Ramos (cell line): ENCODE data around the gene CST2.
"Not testable (repeated sequence)": the region's sequence is repeated elsewhere in the genome, so short reads cannot be mapped to it uniquely, and the experiment has no call there.

Experiments used
- in situ Hi-C: fragments of 300-500 bp; cut with MboI; formaldehyde crosslinking; loops from one replicate; pipeline ENCODE4 v1.14.3; 2022; ENCODE audit warnings: low sequenced_read_pairs; ENCODE audit not compliant: unreplicated experiment

Gene CST2

DNA sequence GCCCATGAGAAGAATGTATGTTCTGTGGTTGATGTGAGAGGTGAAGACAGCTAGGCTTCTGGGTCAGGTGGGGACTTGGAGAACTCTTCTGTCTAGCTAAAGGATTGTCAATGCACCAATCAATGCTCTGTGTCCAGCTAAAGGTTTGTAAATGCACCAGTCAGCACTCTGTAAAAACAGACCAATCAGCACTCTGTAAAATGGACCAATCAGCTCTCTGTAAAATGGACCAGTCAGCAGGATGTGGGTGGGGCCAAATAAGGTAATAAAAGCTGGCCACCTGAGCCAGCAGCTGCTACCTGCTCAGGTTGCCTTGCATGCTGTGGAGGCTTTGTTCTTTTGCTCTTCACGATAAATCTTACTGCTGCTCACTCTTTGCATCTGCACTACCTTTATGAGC lies 15.0 kb downstream of the CST2 start:
- in situ Hi-C loops = not testable (repeated sequence)

DNA sequence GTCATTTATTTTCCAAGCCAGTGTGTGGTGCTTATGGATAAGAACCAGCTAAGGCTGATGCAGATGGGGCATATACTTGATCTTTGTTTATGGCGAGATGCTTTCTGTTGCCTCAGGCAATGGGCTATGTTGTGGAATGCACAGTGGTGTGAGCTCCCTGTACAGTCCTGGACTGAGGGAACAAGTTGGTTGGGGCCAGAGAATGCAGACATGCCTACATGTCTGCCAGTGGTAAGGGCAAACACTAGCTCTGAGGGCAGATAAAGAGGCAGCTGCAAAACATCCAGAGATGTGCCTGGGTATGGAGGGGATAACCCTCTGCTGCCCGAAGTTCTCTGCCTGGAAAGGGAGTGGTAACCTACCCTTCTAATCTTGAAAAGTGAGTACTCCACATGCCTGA lies 16.2 kb downstream of the CST2 start:
- in situ Hi-C loops = not testable (repeated sequence)

DNA sequence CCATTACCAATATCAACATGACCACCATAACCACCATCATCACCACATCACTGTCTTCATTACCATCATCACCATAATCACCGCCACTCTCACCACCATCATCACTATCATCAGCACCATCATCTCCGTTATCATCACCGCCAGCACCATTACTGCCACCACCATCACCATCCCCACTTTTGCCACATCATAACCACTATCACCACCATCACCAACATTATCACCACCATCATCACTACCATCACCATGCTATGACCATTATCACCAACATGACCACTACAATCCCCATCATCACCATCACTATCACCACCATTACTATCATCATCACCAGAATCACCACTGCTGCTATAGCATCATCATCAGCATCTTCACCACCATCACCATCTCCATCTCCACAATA lies 25.7 kb downstream of the CST2 start:
- in situ Hi-C loops = no loop called here

DNA sequence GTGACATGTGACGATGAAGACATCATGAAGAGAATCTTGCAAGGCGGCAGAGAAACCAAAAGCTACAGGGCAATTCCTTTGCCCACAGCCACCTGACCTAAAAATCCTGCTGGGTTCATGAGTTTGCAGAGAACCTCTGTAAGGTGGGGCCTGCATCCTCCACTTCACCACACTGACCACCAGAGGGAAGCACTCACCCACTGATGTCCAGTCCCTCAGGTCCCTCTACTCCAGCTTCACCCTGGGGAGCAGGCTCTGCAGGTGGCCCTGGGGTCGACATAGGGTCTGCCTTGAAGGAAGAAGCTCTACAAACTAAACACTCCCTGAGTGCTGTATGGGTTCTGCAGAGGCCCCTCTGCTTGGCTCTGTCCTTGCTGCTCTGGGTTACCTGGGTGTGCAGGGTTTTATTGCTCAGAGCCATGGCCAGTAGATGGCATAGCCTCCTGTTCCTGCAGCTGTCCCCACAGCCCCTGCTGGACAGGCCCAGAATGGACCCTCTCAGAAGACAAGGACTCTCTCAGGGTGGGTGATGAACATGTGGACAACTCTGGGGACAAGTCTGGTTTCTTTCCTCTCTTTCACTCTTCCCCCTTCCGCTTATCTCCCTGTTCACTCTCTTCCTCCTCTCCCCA lies 27.2 kb downstream of the CST2 start:
- in situ Hi-C loops = not testable (repeated sequence)

DNA sequence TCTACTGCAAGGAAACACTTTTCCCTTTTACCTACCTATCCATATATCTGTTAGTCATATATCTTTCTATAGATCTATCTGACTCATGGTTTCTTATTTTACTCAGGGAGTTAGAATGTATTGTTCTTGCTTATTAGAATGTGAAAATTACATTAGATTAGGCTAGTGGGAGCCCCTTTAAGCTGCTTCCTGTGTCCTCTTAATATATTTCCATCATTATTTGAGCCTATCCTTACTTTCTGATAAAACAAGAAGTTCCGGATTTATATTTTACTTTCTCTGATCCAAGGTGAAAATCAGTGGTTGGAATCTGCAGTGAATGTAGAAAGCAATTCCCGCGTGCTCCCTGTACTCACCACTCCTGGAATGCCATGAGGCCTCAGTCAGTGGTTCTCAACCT lies 31.0 kb downstream of the CST2 start:
- in situ Hi-C loops = no loop called here

GRCh38 chr20:23794841-23795240 lies 31.7 kb downstream of the CST2 start:
- in situ Hi-C loops = no loop called here

DNA sequence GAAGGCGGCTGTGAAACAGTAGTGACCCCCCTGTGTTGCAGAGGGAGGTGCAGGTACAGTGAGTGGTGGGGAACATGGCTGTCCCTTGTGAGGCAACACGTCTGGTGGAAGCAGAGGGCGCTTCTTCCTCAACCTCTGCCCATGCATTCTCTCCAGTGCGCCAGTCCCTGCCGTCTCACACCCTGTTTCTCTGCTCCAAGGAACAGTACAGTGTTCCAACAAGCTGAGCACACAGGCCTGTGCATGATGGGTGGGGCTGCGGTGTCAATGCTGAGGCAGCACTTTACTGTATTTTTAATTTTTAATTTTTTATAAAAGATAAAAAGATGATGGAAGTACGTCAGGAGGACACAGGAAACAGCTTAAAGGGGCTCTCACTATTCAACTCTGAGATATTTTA lies 32.5 kb downstream of the CST2 start:
- in situ Hi-C loops = no loop called here

- in situ Hi-C loops = no loop called here
Observed at GRCh38 chr20:23783447-23783846, 43.1 kb downstream of the CST2 start.

DNA sequence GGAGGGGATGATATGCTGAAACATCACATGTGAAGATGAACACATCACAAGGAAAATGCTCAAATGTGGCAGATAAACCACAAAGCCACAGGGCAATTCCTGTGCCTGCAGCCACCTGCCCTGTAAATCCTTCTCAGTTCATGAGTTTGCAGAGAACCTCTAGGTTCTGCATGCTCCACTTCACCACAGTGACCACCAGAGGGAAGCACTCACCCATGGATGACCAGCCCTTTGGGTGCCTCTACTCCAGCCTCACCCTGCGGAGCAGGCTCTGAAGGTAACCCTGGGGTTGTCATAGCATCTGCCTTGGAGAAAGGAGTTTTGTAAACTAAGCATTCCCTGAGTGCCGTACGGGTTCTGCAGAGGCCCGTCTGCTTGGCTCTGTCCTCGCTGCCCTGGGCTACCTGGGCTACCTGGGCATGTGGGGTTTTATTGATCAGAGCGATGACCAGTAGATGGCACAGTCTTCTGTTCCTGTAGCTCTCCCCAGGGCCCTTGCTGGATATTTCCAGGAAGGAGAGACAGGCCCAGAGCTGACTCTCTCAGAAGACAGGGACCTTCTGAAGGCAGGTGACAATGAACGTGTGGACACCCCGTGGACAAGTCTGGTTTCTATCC lies 44.1 kb downstream of the CST2 start:
- in situ Hi-C loops = no loop called here

- in situ Hi-C loops = not testable (repeated sequence)
Observed at GRCh38 chr20:23778676-23779075, 47.9 kb downstream of the CST2 start.

- in situ Hi-C loops = not testable (repeated sequence)
Observed at GRCh38 chr20:23777380-23777779, 49.1 kb downstream of the CST2 start.

- in situ Hi-C loops = no loop called here
Observed at GRCh38 chr20:23776067-23776771, 50.3 kb downstream of the CST2 start.

GRCh38 chr20:23774081-23774480 lies 52.4 kb downstream of the CST2 start:
- in situ Hi-C loops = no loop called here
